GM12873 (cell line): ENCODE measurements around the gene ZIK1.

Experiments
- TF ChIP-seq, protein P1 (sequence below): IDR thresholded peaks from 2 replicates; pipeline ENCODE4 v1.5.1; 2012; ENCODE audit warnings: low read depth, mild to moderate bottlenecking, moderate library complexity, low read length, control low read depth; ENCODE audit not compliant: insufficient read depth; ENCODE audit errors: missing control alignments

The ZIK1 gene

DNA sequence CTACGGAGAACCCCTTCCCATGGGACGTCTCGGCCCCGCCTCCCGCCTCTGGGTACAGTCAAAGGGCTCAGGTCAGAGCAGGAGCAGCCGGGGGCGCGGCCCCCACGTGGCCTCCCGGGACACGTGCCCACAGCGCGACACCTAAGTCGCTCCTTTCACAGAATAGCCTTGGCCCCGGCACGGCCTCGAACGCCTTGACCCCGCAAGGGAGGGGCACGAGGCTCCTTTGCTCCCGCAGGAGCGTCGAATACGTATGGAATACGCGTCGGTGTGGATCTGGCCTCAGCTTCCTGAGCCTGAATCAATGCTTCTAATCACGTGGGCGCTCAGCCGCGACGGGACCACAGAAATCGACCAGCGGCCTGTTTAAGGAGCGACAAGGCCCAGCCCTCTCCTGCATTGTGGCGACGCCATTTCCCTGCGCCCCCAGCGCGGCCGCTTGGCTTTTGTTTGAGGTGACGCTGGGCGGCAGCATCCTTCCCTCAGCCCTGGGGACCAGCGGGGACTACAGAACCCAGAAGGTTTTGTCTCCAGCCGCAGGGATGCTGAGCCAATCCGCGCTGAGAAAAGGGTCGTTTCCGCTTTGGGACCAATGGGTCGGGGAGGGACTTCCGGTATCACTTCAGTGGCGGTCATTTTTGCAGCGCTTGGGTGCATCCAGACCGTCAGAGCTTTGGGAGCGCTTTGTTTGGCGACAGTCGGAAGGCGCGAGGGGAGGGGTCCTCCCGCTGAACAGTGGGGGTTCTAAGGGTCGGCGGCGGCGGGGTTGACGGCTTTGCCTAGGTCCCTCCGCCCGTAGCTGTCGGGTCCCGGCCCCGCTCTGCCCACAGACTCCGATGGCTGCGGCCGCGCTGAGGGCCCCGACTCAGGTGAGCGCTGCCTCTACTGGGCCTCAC, at the start of gene ZIK1:
ZIK1 (plus strand) TSS at position 625 of the 896 bp plus-strand sequence; CDS start at position 837, 212 bp downstream.
- TF ChIP-seq, protein P1, sequence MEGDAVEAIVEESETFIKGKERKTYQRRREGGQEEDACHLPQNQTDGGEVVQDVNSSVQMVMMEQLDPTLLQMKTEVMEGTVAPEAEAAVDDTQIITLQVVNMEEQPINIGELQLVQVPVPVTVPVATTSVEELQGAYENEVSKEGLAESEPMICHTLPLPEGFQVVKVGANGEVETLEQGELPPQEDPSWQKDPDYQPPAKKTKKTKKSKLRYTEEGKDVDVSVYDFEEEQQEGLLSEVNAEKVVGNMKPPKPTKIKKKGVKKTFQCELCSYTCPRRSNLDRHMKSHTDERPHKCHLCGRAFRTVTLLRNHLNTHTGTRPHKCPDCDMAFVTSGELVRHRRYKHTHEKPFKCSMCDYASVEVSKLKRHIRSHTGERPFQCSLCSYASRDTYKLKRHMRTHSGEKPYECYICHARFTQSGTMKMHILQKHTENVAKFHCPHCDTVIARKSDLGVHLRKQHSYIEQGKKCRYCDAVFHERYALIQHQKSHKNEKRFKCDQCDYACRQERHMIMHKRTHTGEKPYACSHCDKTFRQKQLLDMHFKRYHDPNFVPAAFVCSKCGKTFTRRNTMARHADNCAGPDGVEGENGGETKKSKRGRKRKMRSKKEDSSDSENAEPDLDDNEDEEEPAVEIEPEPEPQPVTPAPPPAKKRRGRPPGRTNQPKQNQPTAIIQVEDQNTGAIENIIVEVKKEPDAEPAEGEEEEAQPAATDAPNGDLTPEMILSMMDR = no peak

DNA sequence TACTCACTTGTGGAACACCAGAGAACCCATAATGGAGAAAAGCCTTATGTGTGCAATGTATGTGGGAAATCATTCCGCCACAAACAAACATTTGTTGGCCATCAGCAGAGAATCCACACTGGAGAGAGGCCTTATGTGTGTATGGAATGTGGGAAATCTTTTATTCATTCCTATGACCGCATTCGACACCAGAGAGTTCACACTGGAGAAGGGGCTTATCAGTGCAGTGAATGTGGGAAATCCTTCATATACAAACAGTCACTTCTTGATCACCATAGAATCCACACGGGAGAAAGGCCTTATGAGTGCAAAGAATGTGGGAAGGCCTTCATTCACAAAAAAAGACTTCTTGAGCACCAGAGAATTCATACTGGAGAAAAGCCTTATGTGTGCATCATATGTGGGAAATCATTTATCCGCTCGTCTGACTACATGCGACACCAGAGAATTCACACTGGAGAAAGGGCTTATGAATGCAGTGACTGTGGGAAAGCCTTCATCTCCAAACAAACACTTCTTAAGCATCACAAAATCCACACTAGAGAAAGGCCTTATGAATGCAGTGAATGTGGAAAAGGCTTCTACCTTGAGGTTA, 45.9 kb upstream of the ZIK1 start:
- TF ChIP-seq, protein P1 = no peak

DNA sequence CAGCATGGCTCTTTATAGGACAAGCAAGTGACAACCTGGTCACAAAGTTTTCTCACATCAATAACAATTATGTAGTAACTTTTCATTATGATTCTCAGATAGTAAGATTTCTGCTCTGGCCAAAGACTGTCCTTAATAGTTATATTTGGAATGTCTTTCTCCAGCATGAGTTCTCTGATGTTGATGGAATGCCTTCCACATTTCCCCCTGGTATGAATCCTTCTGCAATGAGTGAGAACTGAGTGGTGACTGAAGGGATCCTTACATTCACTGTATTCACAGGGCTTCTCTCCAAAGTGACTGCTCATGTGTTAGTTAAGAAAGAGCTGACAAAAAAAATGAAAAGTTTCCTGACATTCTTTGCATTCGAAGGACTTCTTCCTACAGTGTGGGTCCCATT, 37.4 kb upstream of the ZIK1 start:
- TF ChIP-seq, protein P1 = no peak

DNA sequence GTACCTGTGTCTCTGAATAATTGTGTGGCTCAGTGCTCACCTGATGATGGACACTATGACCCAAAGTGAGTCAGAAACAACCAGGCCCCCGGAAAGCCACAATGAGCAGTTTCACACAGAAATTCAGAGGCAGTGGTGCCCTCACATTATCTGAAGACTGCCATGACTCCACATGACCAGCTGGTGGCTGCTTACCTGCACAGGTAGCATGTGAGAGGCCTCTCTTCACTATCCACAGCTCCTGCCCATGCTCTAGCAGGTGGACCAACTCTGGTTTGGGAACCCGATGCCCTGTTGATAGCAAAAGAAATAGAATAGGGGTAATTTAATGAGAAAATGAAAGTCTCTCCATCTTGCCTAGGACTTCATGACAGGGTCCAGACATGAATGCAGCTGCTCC, 31.5 kb upstream of the ZIK1 start:
- TF ChIP-seq, protein P1 = no peak

DNA sequence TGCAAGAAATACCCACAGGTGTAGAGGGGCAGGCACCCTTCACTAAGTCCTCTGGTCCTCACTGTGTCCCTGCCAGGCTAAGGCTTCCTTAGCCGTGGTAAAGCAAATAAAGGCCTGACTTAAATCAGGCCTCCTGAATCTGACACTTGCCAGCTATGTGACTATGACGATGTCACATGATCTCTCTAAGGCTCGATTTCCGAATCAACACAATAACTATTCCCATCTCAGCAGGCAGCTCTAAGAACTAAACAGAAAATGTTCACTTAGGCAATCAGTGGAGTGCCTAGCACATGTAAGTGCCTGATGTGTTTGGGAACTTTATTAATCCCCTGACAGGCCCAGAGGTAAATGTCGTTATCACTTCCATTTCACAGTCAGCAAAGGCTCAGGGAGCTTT, 26.3 kb upstream of the ZIK1 start:
- TF ChIP-seq, protein P1 = no peak

DNA sequence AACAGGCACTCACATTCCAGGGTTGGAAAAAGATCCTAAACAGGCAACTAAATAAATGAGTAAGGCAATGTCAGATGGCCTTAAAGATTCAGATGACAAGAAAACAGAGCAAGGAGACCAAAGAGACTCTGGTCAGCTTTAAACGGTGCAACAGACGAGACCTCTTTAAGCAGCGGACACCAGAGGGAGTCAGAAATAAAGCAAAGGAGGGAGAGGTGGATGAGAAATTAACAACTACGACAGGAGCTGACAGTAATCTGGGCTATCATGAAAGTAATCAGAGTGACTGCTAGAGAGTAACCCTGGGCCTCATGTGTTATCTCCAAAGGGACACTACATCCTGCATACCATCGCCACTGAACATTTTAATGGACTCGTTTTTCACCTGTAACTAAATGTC, 25.4 kb upstream of the ZIK1 start:
- TF ChIP-seq, protein P1 = no peak

DNA sequence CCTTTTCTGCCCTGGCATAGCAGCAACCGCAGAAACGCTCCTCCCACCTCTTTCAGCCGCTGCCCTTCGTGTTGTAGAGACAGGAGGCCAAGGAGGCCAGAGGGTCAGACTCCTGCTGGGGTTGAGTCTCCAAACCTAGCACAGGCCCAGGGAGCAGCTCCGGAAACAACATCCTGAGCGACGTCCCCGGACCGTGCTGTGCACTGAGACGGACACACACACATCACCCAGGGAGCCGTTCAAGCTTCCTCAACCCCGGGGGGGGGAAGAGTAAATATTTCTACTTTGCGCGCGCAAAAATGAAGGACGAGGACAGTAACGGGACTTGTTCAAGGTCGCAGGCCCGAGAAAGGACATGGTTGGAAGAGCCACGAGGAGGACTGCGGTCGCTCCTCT, 24.9 kb upstream of the ZIK1 start:
- TF ChIP-seq, protein P1 = no peak
